Measurements from ENCODE around the gene MAP2. TPM values are rescaled to one million over a fixed set of nuclear protein-coding genes. Genes with fewer than 3 reads are reported as not detected.

The MAP2 gene
- total RNA-seq, 4 donors from 2014 or later: 5.8 to 14.5 (median 8.8) TPM

- H3K4me1 ChIP-seq: peaks cover 3 to 21% (median 5%) of the 10 kb centered on the region in 3 donors
- no peak for DNase-seq
- 13 to 23% methylated on average over 4 of the region's 4 CpGs for WGBS, 2 donors
- peaks cover 0 to 15% (median 0%) of the 10 kb centered on the region in 3 donors for H3K9me3 ChIP-seq
- H3K36me3 ChIP-seq: no peaks in the 10 kb centered on the region
- intact Hi-C loops (cut with DNase I): no loop called here
- H3K4me3 ChIP-seq: no peak overlapping the region
- TF ChIP-seq, protein P1, sequence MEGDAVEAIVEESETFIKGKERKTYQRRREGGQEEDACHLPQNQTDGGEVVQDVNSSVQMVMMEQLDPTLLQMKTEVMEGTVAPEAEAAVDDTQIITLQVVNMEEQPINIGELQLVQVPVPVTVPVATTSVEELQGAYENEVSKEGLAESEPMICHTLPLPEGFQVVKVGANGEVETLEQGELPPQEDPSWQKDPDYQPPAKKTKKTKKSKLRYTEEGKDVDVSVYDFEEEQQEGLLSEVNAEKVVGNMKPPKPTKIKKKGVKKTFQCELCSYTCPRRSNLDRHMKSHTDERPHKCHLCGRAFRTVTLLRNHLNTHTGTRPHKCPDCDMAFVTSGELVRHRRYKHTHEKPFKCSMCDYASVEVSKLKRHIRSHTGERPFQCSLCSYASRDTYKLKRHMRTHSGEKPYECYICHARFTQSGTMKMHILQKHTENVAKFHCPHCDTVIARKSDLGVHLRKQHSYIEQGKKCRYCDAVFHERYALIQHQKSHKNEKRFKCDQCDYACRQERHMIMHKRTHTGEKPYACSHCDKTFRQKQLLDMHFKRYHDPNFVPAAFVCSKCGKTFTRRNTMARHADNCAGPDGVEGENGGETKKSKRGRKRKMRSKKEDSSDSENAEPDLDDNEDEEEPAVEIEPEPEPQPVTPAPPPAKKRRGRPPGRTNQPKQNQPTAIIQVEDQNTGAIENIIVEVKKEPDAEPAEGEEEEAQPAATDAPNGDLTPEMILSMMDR (IDR thresholded peaks at IDR 0.05): no peak
- no peak for TF ChIP-seq POLR2A (IDR thresholded peaks at IDR 0.05)
- peak overlapping the region in 3 of 4 donors; percentile 68 to 81 (median 74) for H3K27ac ChIP-seq
- H3K27me3 ChIP-seq: no peaks in the 10 kb centered on the region
These were observed 72.2 kb downstream of the MAP2 start for GRCh38 chr2:209495855-209496585.

DNA sequence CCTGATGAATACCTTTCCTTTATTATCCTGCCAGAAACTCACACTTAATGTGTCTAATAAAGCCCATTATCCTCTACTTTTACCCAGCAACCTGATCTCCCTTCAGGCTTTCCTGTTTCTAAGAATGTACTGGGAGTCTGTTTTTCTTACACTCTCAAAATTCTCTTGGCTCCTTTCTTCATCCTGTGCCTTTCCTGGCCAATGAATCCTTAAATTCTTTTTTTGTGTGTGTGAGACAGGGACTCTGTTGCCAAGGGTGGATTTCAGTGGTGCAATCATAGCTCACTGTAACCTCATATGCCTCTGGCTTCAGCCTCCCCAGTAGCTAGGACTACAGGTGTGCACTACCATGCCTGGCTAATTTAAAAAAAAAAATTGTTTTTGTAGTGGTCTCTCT is 72.7 kb downstream of the MAP2 start:
- Histone ChIP-seq H3K36me3 (no peaks in the 10 kb centered on the region), H3K4me3 (no peak overlapping the region), H3K4me1 (peaks cover 3 to 21% (median 5%) of the 10 kb centered on the region in 3 donors), H3K27me3 (no peaks in the 10 kb centered on the region), H3K9me3 (peaks cover 0 to 15% (median 0%) of the 10 kb centered on the region in 3 donors), H3K27ac (peak overlapping the region in 3 of 4 donors; percentile 68 to 81 (median 74))
- DNase-seq: no peak
- intact Hi-C loops (cut with DNase I): no loop called here
- TF ChIP-seq, protein P1 (IDR thresholded peaks at IDR 0.05): no peak
- TF ChIP-seq POLR2A (IDR thresholded peaks at IDR 0.05): no peak

GRCh38 chr2:209498614-209499013 is 74.8 kb downstream of the MAP2 start:
- H3K27me3 ChIP-seq: no peaks in the 10 kb centered on the region
- peaks cover 3 to 21% (median 5%) of the 10 kb centered on the region in 3 donors for H3K4me1 ChIP-seq
- intact Hi-C loops (cut with DNase I): no loop called here
- TF ChIP-seq POLR2A (IDR thresholded peaks at IDR 0.05): no peak
- TF ChIP-seq, protein P1 (IDR thresholded peaks at IDR 0.05): no peak
- H3K9me3 ChIP-seq: peaks cover 0 to 15% (median 0%) of the 10 kb centered on the region in 3 donors
- no peak overlapping the region for H3K4me3 ChIP-seq
- H3K36me3 ChIP-seq: no peaks in the 10 kb centered on the region
- no peak for DNase-seq
- WGBS, 2 donors: 83% methylated on average over 1 of the region's 1 CpG; no CpG with 5 or more reads in 1 of the 2 donors
- no peak overlapping the region for H3K27ac ChIP-seq

GRCh38 chr2:209499069-209499468 is 75.2 kb downstream of the MAP2 start:
- H3K27ac ChIP-seq: no peak overlapping the region
- no peaks in the 10 kb centered on the region for H3K27me3 ChIP-seq
- TF ChIP-seq, protein P1 (IDR thresholded peaks at IDR 0.05): no peak
- no peak for TF ChIP-seq POLR2A (IDR thresholded peaks at IDR 0.05)
- H3K4me3 ChIP-seq: no peak overlapping the region
- no peak for DNase-seq
- H3K36me3 ChIP-seq: no peaks in the 10 kb centered on the region
- H3K4me1 ChIP-seq: peaks cover 3 to 21% (median 5%) of the 10 kb centered on the region in 3 donors
- H3K9me3 ChIP-seq: peaks cover 0 to 15% (median 0%) of the 10 kb centered on the region in 3 donors
- intact Hi-C loops (cut with DNase I): no loop called here

DNA sequence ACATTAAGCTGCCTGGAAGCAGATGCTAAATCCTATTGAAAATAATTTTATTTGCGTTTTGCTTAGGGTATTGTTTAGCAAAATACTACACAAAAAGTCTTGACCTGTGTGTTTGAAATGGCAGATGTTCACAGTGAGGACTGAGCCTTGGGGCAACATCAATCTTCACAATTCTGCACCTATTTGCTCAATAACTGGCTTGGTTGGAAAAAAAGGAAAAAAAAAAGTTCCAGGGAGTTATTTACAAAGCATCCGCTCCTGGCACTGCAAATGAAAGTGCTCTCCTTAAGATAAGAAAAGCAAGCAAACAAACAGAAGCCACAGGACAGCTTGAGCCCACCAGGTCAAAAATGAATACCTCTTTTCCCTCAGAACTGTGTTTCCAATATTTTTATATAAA is 77.7 kb downstream of the MAP2 start:
- Histone ChIP-seq H3K4me3 (no peak overlapping the region), H3K9me3 (peaks cover 0 to 15% (median 0%) of the 10 kb centered on the region in 3 donors), H3K27me3 (no peaks in the 10 kb centered on the region), H3K36me3 (no peaks in the 10 kb centered on the region), H3K27ac (no peak overlapping the region), H3K4me1 (peaks cover 0 to 5% (median 0%) of the 10 kb centered on the region in 3 donors)
- DNase-seq: no peak
- no peak for TF ChIP-seq POLR2A (IDR thresholded peaks at IDR 0.05)
- TF ChIP-seq, protein P1 (IDR thresholded peaks at IDR 0.05): no peak
- 60 to 80% methylated on average over 2 of the region's 2 CpGs for WGBS, 2 donors
- intact Hi-C loops (cut with DNase I): no loop called here
